Activated naive CD4-positive, alpha-beta T cell treated with anti-CD3 and anti-CD28 coated beads, Interleukin-2, amount 10 ng/mL, durations not matched to agents 7 days and 5 days (primary cell): ENCODE data around the gene CHGA.

Experiments used
- CTCF ChIA-PET: fragments of 350-600 bp; sonication (Branson Sonifier 250); formaldehyde crosslinking; loops from one replicate; lab custom pipeline; 2021; ENCODE audit warnings: antibody characterized with exemption; lab: Charles Lee
- DNase-seq: peaks from one replicate; pipeline ENCODE4 v3.0.0-alpha.2; 2020
- H3K27ac Mint-ChIP-seq: one replicate; pipeline ENCODE4 v1.8.0; 2021; ENCODE audit warnings: mild to moderate bottlenecking, moderate library complexity, mixed read lengths
- H3K27me3 Mint-ChIP-seq: one replicate; pipeline ENCODE4 v1.8.0; 2021; ENCODE audit warnings: mild to moderate bottlenecking, mixed read lengths
- H3K36me3 Mint-ChIP-seq: one replicate; pipeline ENCODE4 v1.8.0; 2021; ENCODE audit warnings: mixed read lengths
- H3K4me1 Mint-ChIP-seq: one replicate; pipeline ENCODE4 v1.8.0; 2021; ENCODE audit warnings: mixed read lengths
- H3K4me3 Mint-ChIP-seq: one replicate; pipeline ENCODE4 v1.8.0; 2021; ENCODE audit warnings: mild to moderate bottlenecking, moderate library complexity, mixed read lengths
- H3K9me3 Mint-ChIP-seq: one replicate; pipeline ENCODE4 v1.8.0; 2021; ENCODE audit warnings: mixed read lengths

Gene CHGA

GRCh38 chr14:92940543-92940942 lies 17.6 kb downstream of the CHGA start:
- Mint-ChIP-seq H3K27ac (no peak overlapping the region), H3K27me3 (no peaks in the 10 kb centered on the region), H3K36me3 (peaks cover 5% of the 10 kb centered on the region), H3K9me3 (no peaks in the 10 kb centered on the region), H3K4me1 (no peaks in the 10 kb centered on the region), H3K4me3 (no peak overlapping the region)
- no peak for DNase-seq
- CTCF ChIA-PET = no interaction called here

DNA sequence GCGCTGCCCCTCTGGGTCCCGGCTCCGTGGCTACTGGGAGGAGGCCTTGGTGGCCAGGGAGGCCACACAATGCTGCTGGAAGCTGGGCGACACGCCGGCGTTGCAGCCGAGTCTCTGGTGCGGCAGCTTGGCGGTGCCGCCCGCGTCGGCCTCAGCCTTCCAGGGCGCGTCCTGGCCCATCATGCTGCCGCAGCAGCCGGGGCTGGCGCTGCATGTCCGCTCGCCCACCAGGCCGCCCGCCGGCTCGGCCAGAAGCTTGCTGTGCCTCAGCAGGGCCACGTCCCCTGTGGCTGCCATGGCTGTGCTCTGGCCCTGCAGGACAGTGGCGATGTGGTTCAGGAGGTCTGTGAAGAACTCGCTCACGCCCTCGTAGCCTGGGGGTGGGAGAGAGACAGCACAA lies 18.6 kb downstream of the CHGA start:
- CTCF ChIA-PET = interaction anchor here (0.8 kb wide), 1 partner anchor 210 kb away, joined by 3 read pairs; no protein-coding TSS in a partner anchor
- no peak overlapping the region for H3K27ac Mint-ChIP-seq
- no peak overlapping the region for H3K4me3 Mint-ChIP-seq
- peaks cover 8% of the 10 kb centered on the region for H3K36me3 Mint-ChIP-seq
- no peaks in the 10 kb centered on the region for H3K9me3 Mint-ChIP-seq
- no peaks in the 10 kb centered on the region for H3K4me1 Mint-ChIP-seq
- no peaks in the 10 kb centered on the region for H3K27me3 Mint-ChIP-seq
- DNase-seq = no peak

DNA sequence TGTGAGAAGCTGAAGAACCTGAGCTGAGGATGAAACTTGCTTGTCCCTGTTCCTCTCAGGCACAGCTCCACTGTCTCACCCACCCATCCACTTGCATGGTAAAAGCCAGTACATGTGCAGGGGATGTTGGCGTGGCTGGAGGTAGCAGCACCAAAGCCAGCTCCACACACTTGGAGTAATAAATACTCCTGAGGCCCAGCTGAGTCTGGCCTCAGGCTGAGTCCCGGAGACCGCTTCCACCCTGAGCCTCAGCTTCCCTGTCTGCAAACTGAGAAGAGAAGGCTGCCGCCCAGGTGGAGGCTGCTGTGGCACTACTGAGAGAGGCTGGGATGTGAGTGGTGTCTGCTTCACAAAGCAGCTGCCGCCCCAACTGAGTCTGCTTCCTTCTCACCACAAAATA lies 19.2 kb downstream of the CHGA start:
- Mint-ChIP-seq H3K36me3 (peaks cover 8% of the 10 kb centered on the region), H3K4me1 (no peaks in the 10 kb centered on the region), H3K4me3 (no peak overlapping the region), H3K27me3 (no peaks in the 10 kb centered on the region), H3K9me3 (no peaks in the 10 kb centered on the region), H3K27ac (no peak overlapping the region)
- CTCF ChIA-PET = interaction anchor here (0.8 kb wide), 1 partner anchor 209 kb away, joined by 3 read pairs; no protein-coding TSS in a partner anchor
- DNase-seq = no peak

DNA sequence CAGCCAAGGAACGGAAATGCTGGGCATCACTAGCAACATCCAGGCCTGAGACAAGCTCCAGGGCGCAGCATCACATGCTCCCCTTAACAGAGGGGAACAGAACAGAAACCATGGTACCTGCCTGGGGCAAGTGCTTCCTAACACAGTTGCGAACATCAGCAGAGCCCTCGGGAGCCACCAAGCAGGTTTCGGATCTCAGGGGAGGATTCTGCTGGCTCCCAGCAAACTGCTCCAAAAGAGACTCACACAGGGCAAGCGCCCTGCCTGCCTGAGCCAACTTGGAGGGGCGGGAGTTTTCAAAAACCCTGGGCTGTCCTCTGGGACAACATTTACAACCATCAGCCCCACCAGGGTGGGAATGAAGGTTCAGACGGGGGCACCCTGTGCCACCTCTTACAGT lies 19.6 kb downstream of the CHGA start:
- H3K4me1 Mint-ChIP-seq = no peaks in the 10 kb centered on the region
- H3K9me3 Mint-ChIP-seq = no peaks in the 10 kb centered on the region
- no peak for DNase-seq
- H3K27ac Mint-ChIP-seq = no peak overlapping the region
- peaks cover 8% of the 10 kb centered on the region for H3K36me3 Mint-ChIP-seq
- H3K27me3 Mint-ChIP-seq = no peaks in the 10 kb centered on the region
- CTCF ChIA-PET = interaction anchor here (0.8 kb wide), 1 partner anchor 209 kb away, joined by 3 read pairs; no protein-coding TSS in a partner anchor
- H3K4me3 Mint-ChIP-seq = no peak overlapping the region

GRCh38 chr14:92942976-92943710 lies 20.2 kb downstream of the CHGA start:
- Mint-ChIP-seq H3K9me3 (no peaks in the 10 kb centered on the region), H3K4me1 (no peaks in the 10 kb centered on the region), H3K4me3 (no peak overlapping the region), H3K27me3 (no peaks in the 10 kb centered on the region), H3K27ac (no peak overlapping the region), H3K36me3 (peaks cover 8% of the 10 kb centered on the region)
- CTCF ChIA-PET = no interaction called here
- DNase-seq = no peak

DNA sequence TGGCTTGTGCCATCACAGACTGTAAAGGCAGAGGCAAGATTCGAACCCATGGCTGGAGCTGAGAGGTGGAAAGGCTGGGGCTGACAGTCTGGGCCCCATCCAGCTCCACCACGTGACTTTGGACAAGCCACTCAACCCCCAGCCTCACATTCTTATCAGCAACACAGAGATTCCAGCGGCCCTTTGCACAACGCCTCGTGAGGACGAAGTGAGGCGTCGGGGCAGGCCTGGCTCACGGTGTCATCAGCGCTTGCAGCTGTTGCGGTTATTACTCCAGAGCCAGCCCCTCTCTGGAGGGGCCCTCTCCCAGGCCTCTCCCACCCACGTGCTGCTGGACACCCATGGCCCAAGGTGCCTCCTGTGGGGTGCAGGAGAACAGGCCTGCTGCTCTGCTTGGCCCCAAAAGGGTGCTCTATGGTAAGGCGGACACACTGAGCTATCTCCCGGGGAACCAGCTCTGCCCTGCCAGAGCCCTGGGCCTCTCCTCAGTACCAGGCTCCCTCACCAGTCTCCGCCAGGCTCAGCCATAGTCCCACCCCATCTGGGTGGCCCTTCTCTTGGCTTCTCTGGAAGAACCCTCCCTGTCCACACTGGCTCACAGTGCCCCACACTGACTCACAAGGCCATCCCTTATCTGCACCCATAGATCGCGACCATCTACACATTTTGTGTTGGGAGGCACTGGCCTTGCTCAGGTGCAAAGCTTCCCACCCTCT lies 21.1 kb downstream of the CHGA start:
- no peak overlapping the region for H3K4me3 Mint-ChIP-seq
- CTCF ChIA-PET = no interaction called here
- peaks cover 8% of the 10 kb centered on the region for H3K36me3 Mint-ChIP-seq
- no peaks in the 10 kb centered on the region for H3K27me3 Mint-ChIP-seq
- no peak for DNase-seq
- no peaks in the 10 kb centered on the region for H3K4me1 Mint-ChIP-seq
- no peaks in the 10 kb centered on the region for H3K9me3 Mint-ChIP-seq
- no peak overlapping the region for H3K27ac Mint-ChIP-seq

DNA sequence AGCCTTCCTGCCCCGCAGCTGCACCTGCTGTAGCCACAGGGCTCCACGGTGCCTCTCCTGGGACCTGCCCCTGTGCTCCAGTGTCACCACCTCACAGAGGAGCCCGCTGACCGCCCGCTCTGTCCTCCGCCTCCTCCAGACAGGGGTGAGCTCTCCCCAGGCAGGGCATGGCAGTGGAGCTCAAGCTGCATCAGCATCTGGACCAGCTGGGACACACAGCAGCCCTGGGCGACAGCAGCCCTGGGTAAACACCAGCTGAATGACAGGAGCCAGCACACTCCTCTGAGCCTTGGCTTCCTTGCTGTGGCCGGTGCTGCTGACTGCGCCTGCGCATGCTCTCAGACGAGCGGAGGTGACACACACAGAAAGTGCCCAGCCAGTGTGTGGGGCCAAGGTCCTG lies 22.0 kb downstream of the CHGA start:
- Mint-ChIP-seq H3K4me1 (no peaks in the 10 kb centered on the region), H3K36me3 (peaks cover 10% of the 10 kb centered on the region), H3K27ac (no peak overlapping the region), H3K27me3 (no peaks in the 10 kb centered on the region), H3K4me3 (no peak overlapping the region), H3K9me3 (no peaks in the 10 kb centered on the region)
- no peak for DNase-seq
- CTCF ChIA-PET = interaction anchor here (1.2 kb wide), 1 partner anchor 193 kb away, joined by 3 read pairs; no protein-coding TSS in a partner anchor

- CTCF ChIA-PET = interaction anchor here (1.2 to 1.4 kb wide), 2 partner anchors 193 to 673 kb away, joined by 3 read pairs; no protein-coding TSS in a partner anchor
- Mint-ChIP-seq H3K4me1 (no peaks in the 10 kb centered on the region), H3K9me3 (no peaks in the 10 kb centered on the region), H3K27me3 (no peaks in the 10 kb centered on the region), H3K4me3 (no peak overlapping the region), H3K36me3 (peaks cover 11% of the 10 kb centered on the region), H3K27ac (no peak overlapping the region)
- no peak for DNase-seq
These were observed 22.6 kb downstream of the CHGA start for GRCh38 chr14:92945544-92945943.

DNA sequence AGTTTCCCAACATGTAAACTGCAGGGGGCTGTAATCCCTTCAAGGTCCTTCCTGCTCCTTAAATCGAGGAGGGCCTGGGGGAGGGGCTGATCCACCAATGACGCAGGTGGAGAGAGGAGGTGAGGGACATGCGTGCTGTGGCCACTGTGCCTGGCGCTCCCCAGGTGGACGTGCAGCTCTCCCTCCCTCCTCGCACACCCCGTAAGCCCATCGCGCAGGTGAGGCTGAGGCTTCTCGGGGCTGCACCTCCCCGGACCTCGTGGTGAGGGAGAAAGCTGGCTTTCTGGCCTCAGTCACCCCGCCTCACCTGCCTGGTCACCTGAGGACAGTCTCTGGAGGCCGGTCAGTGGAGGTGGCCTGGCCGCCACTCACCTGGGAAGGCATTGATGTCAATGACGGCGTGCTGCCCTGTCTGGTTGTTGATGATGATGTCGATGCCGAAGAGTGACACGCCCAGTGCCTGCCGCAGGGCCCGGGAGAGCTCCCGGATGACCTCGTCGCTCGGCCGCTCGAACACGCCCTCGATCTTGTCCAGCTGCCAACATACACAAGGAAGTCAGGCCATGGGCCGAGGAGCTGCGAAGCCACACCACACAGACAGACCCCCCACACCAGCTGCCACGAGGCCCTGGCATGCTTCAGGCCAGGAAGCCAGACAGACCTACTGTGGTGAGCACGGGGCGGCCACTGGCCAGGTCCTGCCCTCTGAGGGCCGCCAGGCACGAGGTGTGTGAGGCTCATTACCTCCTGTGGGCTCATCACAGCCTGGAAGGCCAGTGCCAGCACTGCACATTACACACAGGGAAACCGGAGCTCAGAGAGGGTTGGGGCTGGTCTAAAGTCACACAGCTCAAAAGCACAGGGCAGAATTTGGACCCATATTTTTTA lies 23.3 kb downstream of the CHGA start:
- no peak for DNase-seq
- H3K9me3 Mint-ChIP-seq = no peaks in the 10 kb centered on the region
- peaks cover 11% of the 10 kb centered on the region for H3K36me3 Mint-ChIP-seq
- H3K4me1 Mint-ChIP-seq = no peaks in the 10 kb centered on the region
- no peaks in the 10 kb centered on the region for H3K27me3 Mint-ChIP-seq
- H3K27ac Mint-ChIP-seq = no peak overlapping the region
- CTCF ChIA-PET = interaction anchor here (1.4 kb wide), 1 partner anchor 673 kb away, joined by 3 read pairs; no protein-coding TSS in a partner anchor
- no peak overlapping the region for H3K4me3 Mint-ChIP-seq

- no peak for DNase-seq
- Mint-ChIP-seq H3K4me1 (peaks cover 3% of the 10 kb centered on the region), H3K4me3 (no peak overlapping the region), H3K9me3 (no peaks in the 10 kb centered on the region), H3K27me3 (no peaks in the 10 kb centered on the region), H3K27ac (no peak overlapping the region), H3K36me3 (peaks cover 14% of the 10 kb centered on the region)
- CTCF ChIA-PET = interaction anchor here (1.4 kb wide), 1 partner anchor 672 kb away, joined by 3 read pairs; no protein-coding TSS in a partner anchor
These were observed 24.0 kb downstream of the CHGA start for GRCh38 chr14:92946847-92947545.

DNA sequence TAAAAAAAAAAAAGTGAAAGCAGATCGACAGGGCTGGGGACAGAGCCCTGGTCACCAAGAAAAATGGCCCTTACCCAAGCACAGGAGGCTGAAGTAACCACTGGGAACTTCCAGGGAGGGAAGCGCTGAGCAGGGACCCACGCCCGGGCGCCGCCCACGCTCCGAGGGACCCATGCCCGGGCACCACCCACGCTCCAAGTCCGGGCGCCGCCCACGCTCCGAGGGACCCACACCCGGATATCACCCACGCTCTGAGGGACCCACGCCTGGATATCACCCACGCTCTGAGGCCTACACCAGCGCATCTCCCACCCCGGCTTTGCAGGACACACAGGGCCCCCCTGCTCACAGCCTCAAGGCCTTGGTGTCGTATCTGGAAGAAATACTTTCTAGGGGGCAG lies 25.7 kb downstream of the CHGA start:
- peaks cover 3% of the 10 kb centered on the region for H3K4me1 Mint-ChIP-seq
- peaks cover 15% of the 10 kb centered on the region for H3K36me3 Mint-ChIP-seq
- DNase-seq = no peak
- CTCF ChIA-PET = interaction anchor here (0.7 to 1.1 kb wide), 2 partner anchors 165 to 184 kb away, joined by 3 to 4 read pairs; no protein-coding TSS in a partner anchor
- no peaks in the 10 kb centered on the region for H3K9me3 Mint-ChIP-seq
- no peaks in the 10 kb centered on the region for H3K27me3 Mint-ChIP-seq
- no peak overlapping the region for H3K27ac Mint-ChIP-seq
- H3K4me3 Mint-ChIP-seq = no peak overlapping the region

- DNase-seq = no peak
- Mint-ChIP-seq H3K4me3 (no peak overlapping the region), H3K36me3 (peaks cover 11% of the 10 kb centered on the region), H3K9me3 (no peaks in the 10 kb centered on the region), H3K27ac (no peak overlapping the region), H3K27me3 (no peaks in the 10 kb centered on the region), H3K4me1 (peaks cover 3% of the 10 kb centered on the region)
- CTCF ChIA-PET = interaction anchor here (0.7 kb wide), 1 partner anchor 164 kb away, joined by 3 read pairs; no protein-coding TSS in a partner anchor
These were observed 26.7 kb downstream of the CHGA start for GRCh38 chr14:92949496-92950192.

DNA sequence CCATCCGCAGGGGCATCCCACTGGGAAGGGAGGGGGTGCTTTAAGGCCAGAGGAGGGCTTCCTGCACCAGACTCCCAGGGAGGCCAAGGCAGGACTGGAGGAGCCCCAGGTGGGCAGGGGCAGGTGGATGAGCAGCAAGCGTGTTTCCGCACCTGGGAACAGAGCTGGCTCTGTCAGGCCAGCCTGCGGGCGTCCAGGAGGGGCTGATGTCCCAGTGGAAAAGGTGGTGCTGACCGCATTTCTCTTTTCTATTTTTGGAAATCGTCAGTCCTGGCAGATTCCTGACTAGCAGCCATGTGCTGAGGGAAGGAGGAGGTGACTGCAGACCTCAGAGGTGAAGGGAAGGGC lies 27.2 kb downstream of the CHGA start:
- no peaks in the 10 kb centered on the region for H3K9me3 Mint-ChIP-seq
- DNase-seq = no peak
- H3K4me1 Mint-ChIP-seq = peaks cover 3% of the 10 kb centered on the region
- CTCF ChIA-PET = no interaction called here
- no peak overlapping the region for H3K27ac Mint-ChIP-seq
- H3K36me3 Mint-ChIP-seq = peaks cover 10% of the 10 kb centered on the region
- H3K27me3 Mint-ChIP-seq = no peaks in the 10 kb centered on the region
- no peak overlapping the region for H3K4me3 Mint-ChIP-seq
